ENCODE data around the gene CFAP251. TPM values are rescaled to one million over a fixed set of nuclear protein-coding genes. Genes with fewer than 3 reads are reported as not detected.

Gene CFAP251
- total RNA-seq, 1 donor from 2014 or later: 4.7 TPM

- no peaks in the 10 kb centered on the region for H4K20me1 ChIP-seq (ENCODE audit: insufficient read depth, low read length)
- no peak for TF ChIP-seq EZH2 (IDR thresholded peaks at IDR 0.05; ENCODE audit: insufficient read depth, low read length)
- TF ChIP-seq CTCF (IDR thresholded peaks at IDR 0.05; ENCODE audit: insufficient read depth, low read depth, low read length): no peak
- H3K4me2 ChIP-seq (ENCODE audit: low read length): no peak overlapping the region
- no peak for DNase-seq (ENCODE audit: low read depth)
- no peaks in the 10 kb centered on the region for H3K9me3 ChIP-seq (ENCODE audit: insufficient read depth, low read depth, low read length)
- H3K27me3 ChIP-seq (ENCODE audit: insufficient read depth, low read length): no peaks in the 10 kb centered on the region
- Mint-ChIP-seq H3K4me1 (ENCODE audit: low read depth, unreplicated experiment) (peaks cover 3% of the 10 kb centered on the region), H3K9me3 (ENCODE audit: unreplicated experiment) (no peaks in the 10 kb centered on the region), H3K27me3 (ENCODE audit: low read depth, unreplicated experiment) (peaks cover 3% of the 10 kb centered on the region), H3K27ac (ENCODE audit: unreplicated experiment) (no peak overlapping the region), H3K36me3 (ENCODE audit: low read depth, unreplicated experiment) (peaks cover 3% of the 10 kb centered on the region), H3K4me3 (ENCODE audit: unreplicated experiment) (no peak overlapping the region)
- no peaks in the 10 kb centered on the region for H3K36me3 ChIP-seq (ENCODE audit: insufficient read depth, low read length)
- no peaks in the 10 kb centered on the region for H3K79me2 ChIP-seq (ENCODE audit: insufficient read depth, low read length)
- H3K4me1 ChIP-seq (ENCODE audit: insufficient read depth, low read length): peaks cover 16% of the 10 kb centered on the region
- H3K4me3 ChIP-seq (ENCODE audit: insufficient read depth, low read depth, low read length): no peak overlapping the region
- no peak overlapping the region for H2AFZ ChIP-seq (ENCODE audit: low read depth, low read length)
- no peak overlapping the region for H3K27ac ChIP-seq (ENCODE audit: low read depth, low read length)
- FAIRE-seq: no peak
- no peak overlapping the region for H3K9ac ChIP-seq (ENCODE audit: low read length)
Measured at GRCh38 chr12:121989276-121990113, 71.1 kb downstream of the CFAP251 start.

GRCh38 chr12:121990114-121990647, 71.8 kb downstream of the CFAP251 start:
- Mint-ChIP-seq H3K36me3 (ENCODE audit: low read depth, unreplicated experiment) (peaks cover 3% of the 10 kb centered on the region), H3K27ac (ENCODE audit: unreplicated experiment) (no peak overlapping the region), H3K27me3 (ENCODE audit: low read depth, unreplicated experiment) (peaks cover 3% of the 10 kb centered on the region), H3K4me3 (ENCODE audit: unreplicated experiment) (no peak overlapping the region), H3K9me3 (ENCODE audit: unreplicated experiment) (no peaks in the 10 kb centered on the region), H3K4me1 (ENCODE audit: low read depth, unreplicated experiment) (peaks cover 3% of the 10 kb centered on the region)
- Histone ChIP-seq H3K27ac (ENCODE audit: low read depth, low read length) (no peak overlapping the region), H4K20me1 (ENCODE audit: insufficient read depth, low read length) (no peaks in the 10 kb centered on the region), H3K4me1 (ENCODE audit: insufficient read depth, low read length) (peaks cover 16% of the 10 kb centered on the region), H3K4me3 (ENCODE audit: insufficient read depth, low read depth, low read length) (no peak overlapping the region), H2AFZ (ENCODE audit: low read depth, low read length) (no peak overlapping the region), H3K79me2 (ENCODE audit: insufficient read depth, low read length) (no peaks in the 10 kb centered on the region), H3K36me3 (ENCODE audit: insufficient read depth, low read length) (no peaks in the 10 kb centered on the region), H3K9ac (ENCODE audit: low read length) (no peak overlapping the region), H3K9me3 (ENCODE audit: insufficient read depth, low read depth, low read length) (no peaks in the 10 kb centered on the region), H3K4me2 (ENCODE audit: low read length) (no peak overlapping the region), H3K27me3 (ENCODE audit: insufficient read depth, low read length) (no peaks in the 10 kb centered on the region)
- FAIRE-seq: no peak
- TF ChIP-seq CTCF (IDR thresholded peaks at IDR 0.05; ENCODE audit: insufficient read depth, low read depth, low read length) (no peak), EZH2 (IDR thresholded peaks at IDR 0.05; ENCODE audit: insufficient read depth, low read length) (no peak)
- no peak for DNase-seq (ENCODE audit: low read depth)

Data from astrocyte (in vitro differentiated cells and primary cell).